GM08714 (cell line): ENCODE measurements around the gene OPRL1.

ENCODE experiments used
- H3K4me3 ChIP-seq: fragments of 200-500 bp; sonication (Bioruptor generic); 2 replicates; pipeline ENCODE4 v1.5.1; 2014; ENCODE audit warnings: mild to moderate bottlenecking, low read length, inconsistent platforms
- ZNF274 ChIP-seq: IDR thresholded peaks from 2 replicates; pipeline ENCODE4 v1.6.1; 2012; ENCODE audit warnings: mild to moderate bottlenecking, low read depth, low read length

Gene OPRL1

DNA sequence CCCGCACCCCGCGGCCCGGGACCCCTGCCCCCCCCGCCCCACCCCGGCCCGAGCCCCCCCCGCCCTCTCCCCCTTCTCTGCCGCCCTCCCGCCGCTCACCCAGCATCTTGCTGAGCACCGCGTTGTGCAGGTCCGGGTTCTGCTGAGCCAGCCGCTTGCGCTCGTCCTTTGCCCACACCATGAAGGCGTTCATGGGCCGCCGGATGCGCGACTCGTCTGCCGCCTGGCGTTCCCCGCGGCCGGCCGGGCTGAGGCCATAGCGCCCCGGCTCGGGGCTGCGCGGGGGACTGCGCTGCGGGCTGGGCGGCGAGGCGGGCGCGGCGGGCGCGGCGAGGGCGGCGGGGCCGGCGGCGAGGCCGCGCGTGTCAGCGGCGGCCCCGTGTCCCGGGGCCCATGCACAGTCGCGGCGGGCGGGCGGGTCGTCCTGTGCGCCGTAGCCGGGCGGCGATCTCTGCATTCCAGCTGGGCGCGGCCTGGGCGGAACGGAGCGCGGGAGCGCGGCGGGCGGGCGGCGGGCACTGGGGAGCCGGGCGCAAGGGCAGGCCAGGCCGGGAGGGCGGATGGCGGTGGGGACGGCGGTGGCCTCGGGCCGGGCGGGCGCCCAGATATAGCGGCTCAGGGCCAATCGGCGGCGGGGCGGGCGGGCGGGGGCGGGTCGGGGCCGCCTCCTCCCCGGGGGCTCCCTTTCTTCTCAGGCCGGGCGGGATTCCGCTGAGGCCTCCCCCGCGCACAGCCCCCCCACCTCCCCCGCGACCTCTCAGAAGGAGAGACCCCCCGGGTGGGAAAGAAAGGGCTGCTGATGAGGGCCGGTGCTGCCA, 30.6 kb upstream of the OPRL1 start, which contains the start of gene SOX18:
Gene SOX18 (minus strand): TSS at position 580 of the 818 bp plus-strand sequence. CDS start 123 bp downstream, at position 457.
- no peak for TF ChIP-seq ZNF274
- H3K4me3 ChIP-seq, result no peak within 1 kb of the TSS

DNA sequence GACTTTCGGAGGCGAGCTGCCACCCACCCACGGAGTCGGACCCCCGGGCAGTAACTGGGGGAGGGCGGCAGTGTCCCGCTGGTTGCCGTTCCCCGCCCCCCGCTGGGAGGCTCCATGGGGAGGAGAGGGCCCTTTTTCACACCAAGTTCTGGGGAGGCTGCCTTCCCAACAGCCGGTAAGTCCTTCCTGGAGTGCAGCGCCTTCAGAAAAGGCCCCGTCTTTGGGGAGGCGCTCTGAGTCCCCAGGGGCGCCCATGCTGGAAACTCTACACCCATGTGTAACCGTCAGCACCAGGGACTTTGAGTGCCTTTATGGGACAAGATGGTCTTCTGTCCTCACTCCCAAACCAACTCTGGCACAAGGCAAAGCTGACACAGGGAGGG, 30.0 kb upstream of the OPRL1 start:
- TF ChIP-seq ZNF274, result no peak
- H3K4me3 ChIP-seq, result no peak overlapping the region

DNA sequence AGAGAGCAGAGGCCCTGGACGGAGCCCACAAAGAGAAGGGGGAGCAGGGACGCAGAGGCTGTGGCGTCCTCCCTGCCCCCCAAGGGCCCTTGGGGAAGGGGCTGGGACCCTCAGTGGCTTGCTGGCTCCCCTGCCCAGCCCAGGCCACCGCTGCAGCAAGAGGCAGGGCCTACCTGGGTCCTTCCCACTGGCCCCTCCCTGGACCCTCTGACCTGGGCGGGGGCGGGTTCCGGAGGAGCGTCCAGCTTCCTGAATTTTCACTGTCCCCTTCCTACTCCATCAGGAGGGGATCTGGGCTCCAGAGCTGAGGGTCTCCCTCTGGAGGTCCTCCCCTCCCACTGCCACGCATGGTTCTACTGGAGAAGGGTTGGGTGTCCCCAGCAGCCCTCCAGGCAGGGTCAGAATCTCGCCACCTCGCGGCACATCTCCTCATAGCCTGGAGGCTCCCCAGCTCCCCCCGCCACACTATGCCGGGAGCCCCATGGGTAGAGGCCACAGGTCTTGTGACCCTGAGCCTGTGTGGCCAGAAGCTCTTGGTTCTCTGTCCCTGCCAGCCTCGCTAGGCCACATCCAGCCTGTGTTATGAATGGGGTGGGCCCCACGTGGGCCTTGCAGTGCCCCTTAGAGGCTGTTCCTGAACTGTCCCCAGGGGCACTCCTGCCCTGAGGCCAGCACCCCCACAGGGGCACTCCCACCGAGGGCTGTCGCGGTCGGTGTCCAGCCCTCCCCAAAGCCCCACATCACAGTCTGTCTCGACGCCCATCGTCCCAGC, 29.4 kb upstream of the OPRL1 start:
- no peak for TF ChIP-seq ZNF274
- no peak overlapping the region for H3K4me3 ChIP-seq

DNA sequence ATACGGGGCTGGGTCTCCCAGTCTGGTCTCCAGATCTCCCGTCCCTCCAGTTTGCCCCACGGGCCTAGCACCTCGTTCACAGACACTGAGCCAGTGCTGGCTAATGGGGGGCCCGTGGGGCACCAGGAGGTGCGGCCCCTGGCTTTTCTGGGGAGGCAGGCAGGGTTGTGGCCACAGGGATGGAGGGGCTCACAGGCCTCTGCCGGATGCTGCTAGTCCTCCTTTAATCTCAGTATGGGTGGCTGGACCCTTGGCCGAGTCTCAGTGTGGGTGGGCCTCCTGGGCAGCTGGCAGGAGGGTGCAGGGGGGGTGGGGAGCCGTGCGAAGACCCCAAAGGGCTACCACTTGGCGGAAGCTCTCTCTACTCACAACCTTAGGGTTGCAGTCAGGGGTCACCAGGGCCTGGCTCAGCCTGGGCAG, 28.8 kb upstream of the OPRL1 start:
- no peak overlapping the region for H3K4me3 ChIP-seq
- TF ChIP-seq ZNF274, result no peak

DNA sequence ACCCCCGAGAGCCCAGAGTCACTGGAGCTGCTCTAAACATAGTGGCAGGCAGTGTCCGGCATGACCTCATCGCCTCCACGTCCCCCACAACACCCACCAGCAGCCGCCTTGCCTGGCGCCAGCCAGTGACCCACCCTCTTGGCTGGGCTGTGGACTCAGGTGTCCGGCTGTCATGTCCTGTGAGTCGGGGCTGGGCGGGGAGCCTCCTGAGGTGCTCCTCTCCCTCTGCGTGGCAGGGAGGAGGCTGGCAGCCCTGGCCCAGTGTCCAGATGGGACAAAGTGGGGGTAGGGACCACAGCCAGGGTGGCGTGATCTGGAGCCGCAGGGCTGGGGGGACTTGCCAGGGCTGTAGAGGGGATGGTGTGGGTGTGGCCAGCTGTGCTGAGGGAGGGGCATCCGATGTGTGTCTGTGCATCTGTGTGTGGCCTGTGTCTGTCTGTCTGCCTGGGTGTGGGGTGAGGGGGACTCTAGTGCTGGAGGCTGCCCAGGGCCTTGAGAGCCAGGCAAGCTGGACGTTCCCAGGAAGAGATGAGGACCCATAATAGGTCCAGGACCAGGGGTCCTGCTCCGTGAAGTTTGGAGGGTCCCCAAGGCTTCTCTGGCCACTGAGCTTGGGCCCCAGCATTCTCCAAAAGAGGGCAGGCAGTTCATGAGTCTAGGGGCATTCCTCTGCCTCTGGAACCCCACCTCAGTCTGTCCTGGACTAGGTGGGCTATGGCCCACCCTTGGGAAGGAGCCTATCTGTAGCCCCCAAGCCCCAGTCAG, 28.1 kb upstream of the OPRL1 start:
- no peak for TF ChIP-seq ZNF274
- no peak overlapping the region for H3K4me3 ChIP-seq

DNA sequence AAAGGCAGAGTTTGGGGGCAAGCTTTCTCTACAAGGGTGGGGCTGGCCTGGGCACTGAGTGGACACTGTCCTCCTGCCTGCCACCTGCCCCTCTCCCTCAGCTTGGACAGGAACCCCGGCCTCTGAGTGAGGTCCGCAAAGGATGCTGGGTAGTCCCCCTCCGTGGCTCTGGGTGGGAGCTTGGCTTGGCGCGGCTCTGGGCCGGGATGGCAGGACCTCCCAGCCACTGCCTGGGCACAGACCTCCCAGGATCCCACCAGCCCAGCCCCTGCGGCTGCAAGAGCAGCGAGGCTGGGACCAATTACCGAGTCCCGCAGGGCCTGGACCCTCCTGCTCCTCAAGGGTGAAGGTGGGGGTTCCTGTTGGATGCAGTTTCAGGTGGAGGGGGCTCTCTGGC, 27.6 kb upstream of the OPRL1 start:
- no peak overlapping the region for H3K4me3 ChIP-seq
- no peak for TF ChIP-seq ZNF274

DNA sequence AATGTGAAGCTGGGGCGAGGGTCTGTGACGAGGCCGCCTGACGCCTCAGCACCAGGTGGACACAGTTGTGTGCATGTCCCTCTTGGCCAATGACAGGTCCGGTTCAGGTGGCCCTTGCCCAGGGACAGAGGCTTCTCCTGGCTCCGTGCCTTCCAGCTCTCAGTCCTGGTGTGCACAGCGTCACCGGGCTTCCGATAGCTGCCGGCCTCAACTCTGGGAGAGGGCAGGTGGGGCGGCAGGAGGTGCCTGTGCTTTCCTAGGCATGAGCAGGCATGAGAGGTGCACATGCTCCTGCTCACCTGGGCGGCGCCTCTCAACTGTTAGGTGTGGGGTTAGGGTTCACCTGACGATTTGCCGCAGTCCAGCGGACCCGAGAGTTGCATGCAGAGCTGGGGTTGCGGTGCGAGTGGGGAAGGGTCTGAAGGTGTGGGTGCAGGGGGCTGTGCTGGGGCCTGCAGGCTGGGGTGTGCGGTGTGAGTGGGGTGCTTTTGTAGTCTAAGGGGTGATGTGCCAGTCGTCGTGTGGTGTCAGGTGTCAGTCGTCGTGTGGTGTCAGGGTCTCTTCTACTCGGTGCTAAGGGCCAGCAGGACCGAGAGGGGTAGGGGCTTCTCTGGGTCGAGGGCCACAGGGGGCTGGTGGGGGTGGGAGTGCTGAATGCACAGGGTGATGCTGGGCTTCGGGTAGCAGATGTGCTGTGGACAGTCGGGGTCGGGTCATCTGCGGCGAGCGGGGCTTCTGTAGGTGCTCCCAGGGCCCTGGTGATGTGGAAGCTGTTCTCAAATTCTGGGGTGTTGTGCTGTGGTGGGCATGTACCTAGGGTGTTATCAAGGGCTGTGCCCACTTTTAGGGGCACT, 26.7 kb upstream of the OPRL1 start:
- no peak for TF ChIP-seq ZNF274
- H3K4me3 ChIP-seq, result no peak overlapping the region

DNA sequence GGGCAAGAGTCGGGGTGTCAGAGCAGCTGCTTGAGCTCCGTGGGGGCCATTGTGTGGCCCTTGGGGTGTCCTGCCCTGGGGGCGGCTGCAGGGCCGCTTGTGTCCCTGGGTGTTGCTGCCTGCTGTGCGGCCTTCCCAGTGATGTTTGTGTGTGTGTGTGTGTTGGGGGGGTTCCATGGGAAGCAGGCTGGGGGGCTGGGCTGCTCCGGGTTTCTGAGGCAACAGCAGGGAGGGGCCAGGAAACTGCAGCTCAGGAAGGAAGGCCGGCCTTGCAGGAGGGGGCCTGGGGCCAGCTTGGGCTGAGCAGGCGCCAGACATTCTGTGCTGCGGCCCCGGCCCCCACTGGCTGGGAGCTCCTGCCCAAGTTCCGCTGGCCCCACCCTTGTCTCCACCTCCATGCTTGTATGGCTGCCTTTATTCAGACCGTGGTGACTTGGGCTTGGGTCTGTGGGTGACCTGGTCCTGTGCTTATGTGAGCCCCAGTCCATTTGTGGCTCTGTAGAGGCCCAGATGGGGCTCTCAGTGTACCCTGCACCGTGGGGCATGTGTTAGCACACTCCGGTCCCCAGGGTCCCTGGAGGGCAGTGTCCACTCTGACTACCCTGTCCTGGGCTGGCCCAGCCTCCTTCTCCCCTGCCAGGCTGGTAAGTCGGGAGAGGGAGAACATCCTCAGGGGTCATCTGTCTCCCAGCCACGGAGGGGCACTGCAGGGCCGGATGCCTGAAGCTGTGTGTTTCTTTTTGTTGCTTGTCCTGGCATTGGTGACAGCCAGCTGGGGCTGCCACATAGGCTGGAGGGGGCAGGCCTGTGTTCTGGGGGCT, 25.8 kb upstream of the OPRL1 start:
- TF ChIP-seq ZNF274, result no peak
- no peak overlapping the region for H3K4me3 ChIP-seq

DNA sequence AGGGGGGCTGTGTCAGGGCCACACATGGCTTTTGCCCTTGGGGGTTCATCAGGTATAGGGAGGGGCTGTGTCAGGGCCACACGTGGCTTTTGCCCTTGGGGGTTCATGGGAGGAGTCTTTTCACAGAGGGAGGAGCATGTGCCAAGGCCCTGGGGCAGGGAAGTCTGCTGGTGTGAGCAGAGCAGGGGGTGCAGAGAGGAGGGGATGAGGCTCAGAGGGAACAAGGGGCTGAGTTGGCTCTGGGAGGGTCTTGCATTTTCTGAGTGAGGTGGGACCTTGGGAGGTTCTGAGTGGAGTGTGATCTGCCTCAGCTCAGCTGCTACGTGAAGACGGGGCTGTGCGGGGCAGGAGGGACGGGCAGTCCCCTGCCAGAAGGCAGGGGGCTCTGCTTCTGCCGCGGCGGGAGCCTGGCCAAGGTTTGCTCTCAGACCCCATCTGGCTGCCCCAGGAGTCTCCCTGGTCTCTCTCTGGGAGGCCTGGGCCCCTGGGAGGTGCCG, 24.4 kb upstream of the OPRL1 start:
- no peak for TF ChIP-seq ZNF274
- H3K4me3 ChIP-seq, result no peak overlapping the region

DNA sequence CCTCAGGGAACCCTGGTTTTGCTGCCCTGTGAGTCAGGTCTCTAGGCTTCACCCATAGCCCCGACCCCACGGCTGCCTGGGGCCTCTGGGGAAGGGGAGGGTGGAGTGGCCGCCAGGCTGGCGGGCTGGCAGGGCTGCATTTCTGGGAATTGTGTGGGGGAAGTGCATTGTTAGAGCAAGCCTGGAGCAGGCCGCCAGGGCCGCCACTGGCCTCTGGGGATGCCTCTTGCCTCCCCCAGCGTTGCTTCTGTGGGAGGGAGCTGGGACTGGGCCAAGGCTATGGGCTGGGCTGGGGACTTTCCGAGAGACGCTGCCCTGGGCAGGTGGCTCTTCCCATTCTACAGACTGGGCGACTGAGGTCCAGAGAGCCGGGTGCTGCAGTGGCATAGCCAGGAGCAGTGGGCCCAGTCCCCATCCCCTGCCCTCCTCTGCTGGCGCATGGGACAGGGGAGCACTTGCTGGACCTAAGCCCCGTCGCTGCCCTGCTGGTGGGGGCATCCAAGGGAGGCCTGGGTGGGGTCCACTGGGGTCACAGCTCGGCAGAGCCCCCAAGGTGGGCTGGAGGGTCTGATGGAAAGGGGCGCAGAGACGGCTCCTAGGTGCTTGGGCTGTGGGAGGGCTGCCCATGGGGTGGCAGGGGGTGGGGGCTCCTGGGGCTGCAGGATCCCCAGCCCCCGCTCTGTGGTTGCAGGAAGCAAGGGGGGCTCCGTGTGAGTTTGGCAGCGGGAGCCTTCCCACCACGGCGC, 23.8 kb upstream of the OPRL1 start:
- no peak overlapping the region for H3K4me3 ChIP-seq
- no peak for TF ChIP-seq ZNF274

DNA sequence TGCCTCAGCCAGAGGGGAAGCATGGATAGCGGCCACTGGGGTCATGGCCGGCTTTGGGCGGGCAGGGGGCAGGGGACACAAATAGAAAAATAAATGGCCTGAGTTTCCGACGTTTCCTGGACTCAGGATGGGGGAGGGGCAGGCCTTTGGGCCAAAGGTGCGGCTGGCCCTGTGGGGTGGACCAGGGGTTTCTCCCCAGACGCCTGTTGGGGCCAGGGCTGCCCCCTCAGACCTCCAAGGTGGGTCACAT, 23.3 kb upstream of the OPRL1 start:
- H3K4me3 ChIP-seq, result no peak overlapping the region
- TF ChIP-seq ZNF274, result no peak

DNA sequence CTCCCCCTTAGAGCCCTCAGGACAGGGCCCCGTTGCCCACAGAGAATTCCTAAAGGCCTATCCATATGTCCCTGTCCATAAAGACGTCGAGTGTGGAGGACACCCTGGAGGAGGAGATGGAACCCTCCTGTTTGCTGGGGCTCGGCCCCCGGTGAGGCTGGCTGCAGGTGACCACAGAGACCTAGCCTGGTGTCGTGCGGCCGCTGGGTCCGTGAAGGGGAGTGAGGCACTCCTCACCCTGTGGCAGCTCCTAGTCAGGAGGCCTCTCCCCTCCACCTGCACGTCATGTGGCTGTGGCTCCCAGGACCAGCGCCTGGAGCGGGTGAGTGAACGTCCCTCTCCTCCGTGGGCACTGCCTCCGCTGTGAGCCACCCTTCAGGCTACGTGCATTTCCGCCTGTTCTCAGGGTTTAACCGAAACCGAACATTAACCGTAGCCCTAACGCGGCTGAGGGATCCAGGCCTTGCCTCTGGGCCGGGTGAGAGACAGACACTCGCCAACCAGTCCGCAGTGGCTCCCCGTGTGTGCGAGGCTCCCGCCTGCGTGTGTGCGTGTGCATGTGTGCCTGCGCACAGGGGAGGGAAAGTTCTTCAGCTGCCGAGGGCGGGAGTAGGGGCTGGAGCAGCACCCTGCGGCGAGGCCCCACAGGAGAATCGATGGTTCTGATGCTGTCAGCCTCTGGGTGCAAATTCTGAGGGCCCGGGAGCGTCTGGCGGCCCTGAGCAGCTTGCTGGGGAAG, 22.8 kb upstream of the OPRL1 start:
- H3K4me3 ChIP-seq, result no peak overlapping the region
- TF ChIP-seq ZNF274, result no peak
